PC-9 (cell line): ENCODE data around the gene UVSSA.

ENCODE experiments used
- EZH2 ChIP-seq: fragments of 200-600 bp; sonication (generic); IDR thresholded peaks from 2 replicates; pipeline ENCODE4 v1.8.0; 2017; ENCODE audit warnings: antibody characterized with exemption, low read depth
- TF ChIP-seq, protein P1 (sequence below): fragments of 200-600 bp; sonication (generic); conservative IDR thresholded peaks from 2 replicates; pipeline ENCODE4 v1.6.1; 2017; ENCODE audit warnings: mixed run types, antibody characterized with exemption, mild to moderate bottlenecking, moderate library complexity

DNA sequence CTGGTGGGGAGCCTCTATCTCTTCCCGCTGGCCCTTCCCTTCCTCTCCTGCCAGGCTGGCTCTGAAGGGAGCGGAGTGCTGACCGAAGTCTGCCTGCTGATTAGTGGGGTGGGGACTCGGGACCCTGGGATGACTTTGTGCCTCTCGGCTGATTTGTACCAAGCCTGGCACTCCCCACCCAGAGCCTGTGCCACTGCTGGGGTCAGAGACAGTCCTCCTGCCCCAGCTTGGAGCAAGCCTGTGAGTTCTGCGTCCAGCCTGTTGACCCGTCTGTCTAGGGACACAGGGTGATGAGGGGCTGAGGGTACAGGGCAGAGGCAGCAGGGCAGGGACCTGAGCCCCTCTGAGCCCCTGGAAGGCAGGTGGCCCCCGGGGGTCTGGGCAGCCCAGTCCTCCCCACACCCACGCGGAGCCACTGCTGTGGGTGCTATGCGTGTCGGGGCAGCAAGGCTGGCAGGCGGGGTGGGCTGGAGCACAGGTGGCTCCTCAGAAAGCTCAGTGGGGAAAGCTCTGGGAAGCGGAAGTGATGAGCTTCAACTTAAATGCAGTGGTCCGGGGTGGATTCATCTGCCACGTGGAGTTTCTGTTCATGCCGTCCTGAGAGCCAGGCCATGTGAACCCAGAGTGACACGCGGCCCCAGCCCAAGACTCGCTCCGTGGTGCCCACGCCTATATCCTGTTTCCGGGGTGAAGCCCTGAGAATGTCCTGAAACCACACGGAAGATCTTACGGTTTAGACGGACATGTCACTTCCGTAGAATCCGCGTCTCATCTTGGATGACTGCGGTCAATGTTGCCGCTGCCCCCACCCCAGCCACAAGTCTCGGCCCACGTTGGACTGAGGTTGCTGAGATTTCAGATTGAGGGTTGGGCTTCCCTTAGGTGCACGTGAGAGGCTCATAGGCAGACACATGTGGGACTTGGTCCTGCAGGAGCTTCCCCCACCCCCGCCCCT, 21.1 kb upstream of the UVSSA start:
- TF ChIP-seq, protein P1, sequence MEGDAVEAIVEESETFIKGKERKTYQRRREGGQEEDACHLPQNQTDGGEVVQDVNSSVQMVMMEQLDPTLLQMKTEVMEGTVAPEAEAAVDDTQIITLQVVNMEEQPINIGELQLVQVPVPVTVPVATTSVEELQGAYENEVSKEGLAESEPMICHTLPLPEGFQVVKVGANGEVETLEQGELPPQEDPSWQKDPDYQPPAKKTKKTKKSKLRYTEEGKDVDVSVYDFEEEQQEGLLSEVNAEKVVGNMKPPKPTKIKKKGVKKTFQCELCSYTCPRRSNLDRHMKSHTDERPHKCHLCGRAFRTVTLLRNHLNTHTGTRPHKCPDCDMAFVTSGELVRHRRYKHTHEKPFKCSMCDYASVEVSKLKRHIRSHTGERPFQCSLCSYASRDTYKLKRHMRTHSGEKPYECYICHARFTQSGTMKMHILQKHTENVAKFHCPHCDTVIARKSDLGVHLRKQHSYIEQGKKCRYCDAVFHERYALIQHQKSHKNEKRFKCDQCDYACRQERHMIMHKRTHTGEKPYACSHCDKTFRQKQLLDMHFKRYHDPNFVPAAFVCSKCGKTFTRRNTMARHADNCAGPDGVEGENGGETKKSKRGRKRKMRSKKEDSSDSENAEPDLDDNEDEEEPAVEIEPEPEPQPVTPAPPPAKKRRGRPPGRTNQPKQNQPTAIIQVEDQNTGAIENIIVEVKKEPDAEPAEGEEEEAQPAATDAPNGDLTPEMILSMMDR = no peak
- TF ChIP-seq EZH2 = no peak
